Osteocyte (in vitro differentiated cells): ENCODE results near the gene AREL1. TPM values are rescaled to one million over a fixed set of nuclear protein-coding genes. Genes with fewer than 3 reads are reported as not detected.
"Not testable (repeated sequence)": the region's sequence is repeated elsewhere in the genome, so short reads cannot be mapped to it uniquely, and the experiment has no call there.

Experiments used
- DNase-seq: peaks from one replicate; pipeline ENCODE4 v3.0.0; 2021; ENCODE audit warnings: mixed read lengths; ENCODE audit not compliant: unreplicated experiment; ENCODE audit errors: extremely low spot score
- H3K27ac Mint-ChIP-seq: one replicate; pipeline ENCODE4 v1.8.0; 2021; ENCODE audit warnings: mild to moderate bottlenecking, mixed read lengths; ENCODE audit not compliant: unreplicated experiment
- H3K27me3 Mint-ChIP-seq: one replicate; pipeline ENCODE4 v1.8.0; 2021; ENCODE audit warnings: mixed read lengths; ENCODE audit not compliant: unreplicated experiment
- H3K36me3 Mint-ChIP-seq: one replicate; pipeline ENCODE4 v1.8.0; 2021; ENCODE audit warnings: mixed read lengths; ENCODE audit not compliant: unreplicated experiment
- H3K4me1 Mint-ChIP-seq: one replicate; pipeline ENCODE4 v1.8.0; 2021; ENCODE audit warnings: mixed read lengths; ENCODE audit not compliant: unreplicated experiment
- H3K4me3 Mint-ChIP-seq: one replicate; pipeline ENCODE4 v1.8.0; 2021; ENCODE audit warnings: mild to moderate bottlenecking, moderate library complexity, mixed read lengths; ENCODE audit not compliant: unreplicated experiment
- H3K9me3 Mint-ChIP-seq: one replicate; pipeline ENCODE4 v1.8.0; 2021; ENCODE audit warnings: mixed read lengths; ENCODE audit not compliant: unreplicated experiment
- long read RNA-seq: library from polyadenylated mRNA; unstranded; transcript quantifications from one replicate; pipeline ENCODE4 v2.0.0, GENCODE V29; 2021
- total RNA-seq: library from RNA; stranded (reverse); gene quantifications from 2 replicates; pipeline ENCODE4 v1.2.1, GENCODE V29; 2021
- TF ChIP-seq, protein P1 (sequence below): fragments of 200-600 bp; sonication (generic); IDR thresholded peaks from 2 replicates; pipeline ENCODE4 v1.5.0; 2021; ENCODE audit warnings: antibody characterized with exemption, mild to moderate bottlenecking, moderate library complexity

AREL1 gene, protein sequence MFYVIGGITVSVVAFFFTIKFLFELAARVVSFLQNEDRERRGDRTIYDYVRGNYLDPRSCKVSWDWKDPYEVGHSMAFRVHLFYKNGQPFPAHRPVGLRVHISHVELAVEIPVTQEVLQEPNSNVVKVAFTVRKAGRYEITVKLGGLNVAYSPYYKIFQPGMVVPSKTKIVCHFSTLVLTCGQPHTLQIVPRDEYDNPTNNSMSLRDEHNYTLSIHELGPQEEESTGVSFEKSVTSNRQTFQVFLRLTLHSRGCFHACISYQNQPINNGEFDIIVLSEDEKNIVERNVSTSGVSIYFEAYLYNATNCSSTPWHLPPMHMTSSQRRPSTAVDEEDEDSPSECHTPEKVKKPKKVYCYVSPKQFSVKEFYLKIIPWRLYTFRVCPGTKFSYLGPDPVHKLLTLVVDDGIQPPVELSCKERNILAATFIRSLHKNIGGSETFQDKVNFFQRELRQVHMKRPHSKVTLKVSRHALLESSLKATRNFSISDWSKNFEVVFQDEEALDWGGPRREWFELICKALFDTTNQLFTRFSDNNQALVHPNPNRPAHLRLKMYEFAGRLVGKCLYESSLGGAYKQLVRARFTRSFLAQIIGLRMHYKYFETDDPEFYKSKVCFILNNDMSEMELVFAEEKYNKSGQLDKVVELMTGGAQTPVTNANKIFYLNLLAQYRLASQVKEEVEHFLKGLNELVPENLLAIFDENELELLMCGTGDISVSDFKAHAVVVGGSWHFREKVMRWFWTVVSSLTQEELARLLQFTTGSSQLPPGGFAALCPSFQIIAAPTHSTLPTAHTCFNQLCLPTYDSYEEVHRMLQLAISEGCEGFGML
- 45.6 and 47.7 TPM in 2 replicates for total RNA-seq
- long read RNA-seq, full-length matches to known transcripts = 8 of 61 reads
- long read RNA-seq, partial matches to known transcripts = 33 of 61 reads
- long read RNA-seq, other reads (novel, unspliced or antisense) = 20 of 61 reads

- no peaks in the 10 kb centered on the region for H3K9me3 Mint-ChIP-seq
- H3K27me3 Mint-ChIP-seq = no peaks in the 10 kb centered on the region
- peak within 1 kb of the TSS; percentile 95 for H3K27ac Mint-ChIP-seq
- TF ChIP-seq, protein P1, sequence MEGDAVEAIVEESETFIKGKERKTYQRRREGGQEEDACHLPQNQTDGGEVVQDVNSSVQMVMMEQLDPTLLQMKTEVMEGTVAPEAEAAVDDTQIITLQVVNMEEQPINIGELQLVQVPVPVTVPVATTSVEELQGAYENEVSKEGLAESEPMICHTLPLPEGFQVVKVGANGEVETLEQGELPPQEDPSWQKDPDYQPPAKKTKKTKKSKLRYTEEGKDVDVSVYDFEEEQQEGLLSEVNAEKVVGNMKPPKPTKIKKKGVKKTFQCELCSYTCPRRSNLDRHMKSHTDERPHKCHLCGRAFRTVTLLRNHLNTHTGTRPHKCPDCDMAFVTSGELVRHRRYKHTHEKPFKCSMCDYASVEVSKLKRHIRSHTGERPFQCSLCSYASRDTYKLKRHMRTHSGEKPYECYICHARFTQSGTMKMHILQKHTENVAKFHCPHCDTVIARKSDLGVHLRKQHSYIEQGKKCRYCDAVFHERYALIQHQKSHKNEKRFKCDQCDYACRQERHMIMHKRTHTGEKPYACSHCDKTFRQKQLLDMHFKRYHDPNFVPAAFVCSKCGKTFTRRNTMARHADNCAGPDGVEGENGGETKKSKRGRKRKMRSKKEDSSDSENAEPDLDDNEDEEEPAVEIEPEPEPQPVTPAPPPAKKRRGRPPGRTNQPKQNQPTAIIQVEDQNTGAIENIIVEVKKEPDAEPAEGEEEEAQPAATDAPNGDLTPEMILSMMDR = no peak
- peaks cover 13% of the 10 kb centered on the region for H3K36me3 Mint-ChIP-seq
- H3K4me3 Mint-ChIP-seq = peak within 1 kb of the TSS; percentile 85
- peak; percentile 91 for DNase-seq
- H3K4me1 Mint-ChIP-seq = peaks cover 38% of the 10 kb centered on the region
These were observed at the start of gene AREL1, which contains the start of gene FCF1 for GRCh38 chr14:74712499-74713394. TSS of gene AREL1 (minus strand) at chr14:74713080. CDS start at chr14:74685615, 27,465 bp downstream. TSS of gene FCF1 (plus strand) at chr14:74713144. CDS start at chr14:74713198, 54 bp downstream.

- H3K27me3 Mint-ChIP-seq, DNase-seq, H3K9me3 Mint-ChIP-seq, H3K36me3 Mint-ChIP-seq, H3K4me1 Mint-ChIP-seq, H3K4me3 Mint-ChIP-seq, H3K27ac Mint-ChIP-seq: not testable (repeated sequence)
These were observed 45.6 kb upstream of the AREL1 start for GRCh38 chr14:74758505-74758904.

GRCh38 chr14:74756326-74756725, 43.4 kb upstream of the AREL1 start:
- H3K4me3 Mint-ChIP-seq = no peak overlapping the region
- H3K4me1 Mint-ChIP-seq = no peaks in the 10 kb centered on the region
- H3K27me3 Mint-ChIP-seq = peaks cover 2% of the 10 kb centered on the region
- no peak overlapping the region for H3K27ac Mint-ChIP-seq
- TF ChIP-seq, protein P1 = no peak
- DNase-seq = no peak
- H3K9me3 Mint-ChIP-seq = peaks cover 3% of the 10 kb centered on the region
- peaks cover 2% of the 10 kb centered on the region for H3K36me3 Mint-ChIP-seq

- H3K4me1 Mint-ChIP-seq = no peaks in the 10 kb centered on the region
- peaks cover 2% of the 10 kb centered on the region for H3K36me3 Mint-ChIP-seq
- DNase-seq = no peak
- no peak overlapping the region for H3K27ac Mint-ChIP-seq
- H3K27me3 Mint-ChIP-seq = no peaks in the 10 kb centered on the region
- TF ChIP-seq, protein P1 = no peak
- no peak overlapping the region for H3K4me3 Mint-ChIP-seq
- peaks cover 3% of the 10 kb centered on the region for H3K9me3 Mint-ChIP-seq
These were observed 42.0 kb upstream of the AREL1 start for GRCh38 chr14:74754899-74755298.

DNA sequence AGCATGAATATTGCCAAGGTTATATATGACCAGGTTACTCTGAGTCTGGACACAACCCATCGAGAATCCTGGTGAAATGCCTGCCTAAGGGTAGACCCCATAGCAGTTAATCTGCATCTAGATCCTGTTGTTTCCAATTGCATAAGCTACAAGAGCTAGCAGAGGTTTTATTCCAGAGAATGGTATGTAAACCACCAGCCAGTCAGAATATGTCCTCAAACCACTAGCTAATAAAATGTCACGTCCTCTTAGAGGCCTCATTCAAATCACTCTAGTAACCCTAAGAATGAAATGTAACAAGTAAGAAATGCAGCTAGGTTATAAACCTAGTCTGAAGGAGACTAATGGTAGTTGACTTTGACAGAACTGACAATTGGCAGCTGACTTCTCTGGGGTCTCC, 41.3 kb upstream of the AREL1 start:
- DNase-seq = no peak
- H3K27ac Mint-ChIP-seq = no peak overlapping the region
- H3K4me1 Mint-ChIP-seq = no peaks in the 10 kb centered on the region
- H3K27me3 Mint-ChIP-seq = no peaks in the 10 kb centered on the region
- H3K36me3 Mint-ChIP-seq = peaks cover 2% of the 10 kb centered on the region
- no peak overlapping the region for H3K4me3 Mint-ChIP-seq
- peaks cover 3% of the 10 kb centered on the region for H3K9me3 Mint-ChIP-seq
- TF ChIP-seq, protein P1 = no peak
